NCI-H2029 (cell line): ENCODE data around the gene MAPK9.
"Not testable (repeated sequence)": the region's sequence is repeated elsewhere in the genome, so short reads cannot be mapped to it uniquely, and the experiment has no call there.

ENCODE experiments used
- DNase-seq: peaks from one replicate; lab custom pipeline; 2025; lab: John Stamatoyannopoulos, UW

MAPK9 gene

GRCh38 chr5:180326989-180327565, 35.2 kb upstream of the MAPK9 start:
- no peak for DNase-seq

- no peak for DNase-seq
Observed at GRCh38 chr5:180324601-180324950, 32.7 kb upstream of the MAPK9 start.

- DNase-seq, result no peak
Observed at GRCh38 chr5:180323941-180324600, 32.2 kb upstream of the MAPK9 start.

GRCh38 chr5:180323160-180323559, 31.3 kb upstream of the MAPK9 start:
- no peak for DNase-seq

GRCh38 chr5:180318456-180319089, 26.7 kb upstream of the MAPK9 start:
- DNase-seq, result no peak

GRCh38 chr5:180316586-180316985, 24.7 kb upstream of the MAPK9 start:
- no peak for DNase-seq

GRCh38 chr5:180315762-180316212, 23.9 kb upstream of the MAPK9 start:
- DNase-seq, result peak; percentile 49

GRCh38 chr5:180313677-180314505, 22.0 kb upstream of the MAPK9 start:
- DNase-seq, result peak; percentile 80

- no peak for DNase-seq
Observed at GRCh38 chr5:180311216-180311615, 19.3 kb upstream of the MAPK9 start.

GRCh38 chr5:180306796-180307195, 14.9 kb upstream of the MAPK9 start:
- DNase-seq, result no peak

- no peak for DNase-seq
Observed at GRCh38 chr5:180305481-180305880, 13.6 kb upstream of the MAPK9 start.

- DNase-seq, result no peak
Observed at GRCh38 chr5:180304431-180305375, 12.8 kb upstream of the MAPK9 start.

GRCh38 chr5:180304016-180304292, 12.1 kb upstream of the MAPK9 start:
- DNase-seq, result no peak

GRCh38 chr5:180303226-180304015, 11.5 kb upstream of the MAPK9 start:
- DNase-seq, result no peak

GRCh38 chr5:180302256-180302655, 10.4 kb upstream of the MAPK9 start:
- DNase-seq, result no peak

GRCh38 chr5:180301253-180301652, 9.4 kb upstream of the MAPK9 start:
- DNase-seq, result no peak

- no peak for DNase-seq
Observed at GRCh38 chr5:180299526-180299925, 7.6 kb upstream of the MAPK9 start.

GRCh38 chr5:180299014-180299413, 7.1 kb upstream of the MAPK9 start:
- not testable (repeated sequence) for DNase-seq

- DNase-seq, result no peak
Observed at GRCh38 chr5:180297587-180298282, 5.9 kb upstream of the MAPK9 start.

- DNase-seq, result no peak
Observed at GRCh38 chr5:180296771-180297170, 4.9 kb upstream of the MAPK9 start.
